Trophoblast cell (in vitro differentiated cells and primary cell): Measurements from ENCODE around the gene HMOX1.

Source experiments
- DNase-seq, 2 donors: peaks; one replicate each; pipeline ENCODE4 v3.0.0-alpha.2; 2016
- H2AFZ ChIP-seq: 2 replicates; pipeline ENCODE4 v1.6.1; 2013; ENCODE audit warnings: low read length, moderate library complexity, mild to moderate bottlenecking; ENCODE audit not compliant: insufficient read depth, poor library complexity
- H2AK5ac ChIP-seq: 2 replicates; pipeline ENCODE4 v1.6.1; 2013; ENCODE audit warnings: mild to moderate bottlenecking, low read length
- H2BK120ac ChIP-seq: 2 replicates; pipeline ENCODE4 v1.6.1; 2013; ENCODE audit warnings: low read length, mild to moderate bottlenecking, moderate library complexity; ENCODE audit not compliant: insufficient read depth, poor library complexity
- H2BK12ac ChIP-seq: 2 replicates; pipeline ENCODE4 v1.6.1; 2013; ENCODE audit warnings: mild to moderate bottlenecking, low read length, moderate library complexity
- H2BK5ac ChIP-seq: 2 replicates; pipeline ENCODE4 v1.6.1; 2013; ENCODE audit warnings: low read length, low read depth, moderate library complexity, mild to moderate bottlenecking; ENCODE audit not compliant: poor library complexity
- H3K14ac ChIP-seq: 2 replicates; pipeline ENCODE4 v1.6.1; 2013; ENCODE audit warnings: mild to moderate bottlenecking, low read length
- H3K18ac ChIP-seq: 2 replicates; pipeline ENCODE4 v1.6.1; 2013; ENCODE audit warnings: mild to moderate bottlenecking, low read length
- H3K23ac ChIP-seq: 2 replicates; pipeline ENCODE4 v1.6.1; 2013; ENCODE audit warnings: low read length
- H3K27ac ChIP-seq: 2 replicates; pipeline ENCODE4 v1.5.1; 2013; ENCODE audit warnings: low read depth, mild to moderate bottlenecking, inconsistent platforms, low read length, moderate library complexity
- H3K27me3 ChIP-seq: 2 replicates; pipeline ENCODE4 v1.6.1; 2013; ENCODE audit warnings: inconsistent platforms, mild to moderate bottlenecking, low read length, moderate library complexity; ENCODE audit not compliant: insufficient read depth
- H3K36me3 ChIP-seq, 2 experiments: 1 replicate in 1 of 2; 2 replicates in 1 of 2; pipeline ENCODE4 v1.6.1; 2013; ENCODE audit warnings: low read length in 2 of 2, mild to moderate bottlenecking in 2 of 2, moderate library complexity in 1 of 2; ENCODE audit not compliant: insufficient read depth in 2 of 2, control insufficient read depth in 1 of 2
- H3K4ac ChIP-seq: 2 replicates; pipeline ENCODE4 v1.6.1; 2013; ENCODE audit warnings: low read depth, mild to moderate bottlenecking, low read length, moderate library complexity
- H3K4me1 ChIP-seq, 2 experiments: 1 replicate in 1 of 2; 2 replicates in 1 of 2; pipeline ENCODE4 v1.6.1; 2013; ENCODE audit warnings: low read length in 2 of 2, mild to moderate bottlenecking in 2 of 2, moderate library complexity in 1 of 2; ENCODE audit not compliant: insufficient read depth in 2 of 2, control insufficient read depth in 1 of 2
- H3K4me2 ChIP-seq: 2 replicates; pipeline ENCODE4 v1.6.1; 2013; ENCODE audit warnings: inconsistent platforms, mild to moderate bottlenecking, low read length, moderate library complexity
- H3K4me3 ChIP-seq: 2 replicates; pipeline ENCODE4 v1.5.1; 2013; ENCODE audit warnings: mild to moderate bottlenecking, low read depth, low read length, inconsistent platforms
- H3K79me1 ChIP-seq: one replicate; pipeline ENCODE4 v1.6.1; 2013; ENCODE audit warnings: low read length
- H3K79me2 ChIP-seq: 2 replicates; pipeline ENCODE4 v1.6.1; 2013; ENCODE audit warnings: low read length, mild to moderate bottlenecking; ENCODE audit not compliant: control insufficient read depth, insufficient read depth, poor library complexity
- H3K9ac ChIP-seq: 2 replicates; pipeline ENCODE4 v1.6.1; 2013; ENCODE audit warnings: mild to moderate bottlenecking, low read length
- H3K9me3 ChIP-seq: 2 replicates; pipeline ENCODE4 v1.6.1; 2013; ENCODE audit warnings: low read depth, mild to moderate bottlenecking, control low read depth, inconsistent platforms, low read length; ENCODE audit not compliant: insufficient read depth
- H4K12ac ChIP-seq: 2 replicates; pipeline ENCODE4 v1.6.1; 2013; ENCODE audit warnings: low read depth, mild to moderate bottlenecking, low read length, moderate library complexity
- H4K8ac ChIP-seq: 2 replicates; pipeline ENCODE4 v1.6.1; 2013; ENCODE audit warnings: low read depth, mild to moderate bottlenecking, low read length, moderate library complexity
- H4K91ac ChIP-seq: one replicate; pipeline ENCODE4 v1.6.1; 2013; ENCODE audit warnings: low read depth, mild to moderate bottlenecking, low read length, moderate library complexity
- WGBS: extraction: QIAGEN DNeasy Blood & Tissue Kit; methylation state at CpG from one replicate; pipeline ENCODE4 v1.1.7; 2013; ENCODE audit warnings: missing lambda C conversion rate; ENCODE audit not compliant: insufficient read length, insufficient coverage; ENCODE audit errors: extremely low coverage; 5-methylcytosine and 5-hydroxymethylcytosine counted together

HMOX1 gene

GRCh38 chr22:35392357-35392756 lies 11.5 kb downstream of the HMOX1 start:
- Histone ChIP-seq H3K79me2 (no peaks in the 10 kb centered on the region), H3K9me3 (no peaks in the 10 kb centered on the region), H4K8ac (no peak overlapping the region), H3K27me3 (no peaks in the 10 kb centered on the region), H3K4me3 (no peak overlapping the region), H4K91ac (no peak overlapping the region), H3K4me1 (no peaks in the 10 kb centered on the region), H3K79me1 (no peaks in the 10 kb centered on the region), H2BK12ac (no peak overlapping the region), H2AK5ac (no peak overlapping the region), H2BK5ac (no peak overlapping the region), H4K12ac (no peak overlapping the region), H2BK120ac (no peak overlapping the region), H2AFZ (no peak overlapping the region), H3K4ac (no peak overlapping the region), H3K14ac (no peak overlapping the region), H3K4me2 (no peak overlapping the region), H3K36me3 (peaks cover 14 to 31% of the 10 kb centered on the region in 2 experiments), H3K18ac (no peak overlapping the region), H3K23ac (no peak overlapping the region), H3K9ac (no peak overlapping the region), H3K27ac (no peak overlapping the region)
- WGBS, result no CpG with 5 or more reads among the region's 2 CpGs
- no peak for DNase-seq

GRCh38 chr22:35393116-35394010 lies 12.5 kb downstream of the HMOX1 start:
- no peak overlapping the region for H2BK5ac ChIP-seq
- no peak overlapping the region for H4K12ac ChIP-seq
- H3K79me1 ChIP-seq, result no peaks in the 10 kb centered on the region
- H3K4me1 ChIP-seq, result no peaks in the 10 kb centered on the region
- H3K79me2 ChIP-seq, result no peaks in the 10 kb centered on the region
- H3K23ac ChIP-seq, result no peak overlapping the region
- no peak overlapping the region for H4K8ac ChIP-seq
- H3K27me3 ChIP-seq, result no peaks in the 10 kb centered on the region
- no peak overlapping the region for H3K9ac ChIP-seq
- H3K14ac ChIP-seq, result no peak overlapping the region
- no peak overlapping the region for H2AK5ac ChIP-seq
- no peak overlapping the region for H2AFZ ChIP-seq
- peaks cover 9 to 27% of the 10 kb centered on the region in 2 experiments for H3K36me3 ChIP-seq
- H3K4me3 ChIP-seq, result no peak overlapping the region
- H3K4ac ChIP-seq, result no peak overlapping the region
- H3K9me3 ChIP-seq, result no peaks in the 10 kb centered on the region
- no peak overlapping the region for H3K18ac ChIP-seq
- no peak overlapping the region for H3K27ac ChIP-seq
- no peak overlapping the region for H4K91ac ChIP-seq
- no peak overlapping the region for H2BK12ac ChIP-seq
- no peak overlapping the region for H3K4me2 ChIP-seq
- no peak for DNase-seq
- no CpG with 5 or more reads among the region's 16 CpGs for WGBS
- H2BK120ac ChIP-seq, result no peak overlapping the region

GRCh38 chr22:35394011-35394312 lies 13.1 kb downstream of the HMOX1 start:
- H2BK12ac ChIP-seq, result no peak overlapping the region
- no peak overlapping the region for H2BK120ac ChIP-seq
- H3K27me3 ChIP-seq, result no peaks in the 10 kb centered on the region
- H4K12ac ChIP-seq, result no peak overlapping the region
- H3K9me3 ChIP-seq, result no peaks in the 10 kb centered on the region
- H3K18ac ChIP-seq, result no peak overlapping the region
- no peak overlapping the region for H3K27ac ChIP-seq
- no peaks in the 10 kb centered on the region for H3K79me1 ChIP-seq
- H3K4me1 ChIP-seq, result no peaks in the 10 kb centered on the region
- no peak overlapping the region for H4K8ac ChIP-seq
- H3K9ac ChIP-seq, result no peak overlapping the region
- H3K4ac ChIP-seq, result no peak overlapping the region
- no peak overlapping the region for H3K4me3 ChIP-seq
- no peak for DNase-seq
- no peak overlapping the region for H2AFZ ChIP-seq
- no peak overlapping the region for H3K23ac ChIP-seq
- no CpG with 5 or more reads among the region's 4 CpGs for WGBS
- no peak overlapping the region for H3K14ac ChIP-seq
- H3K79me2 ChIP-seq, result no peaks in the 10 kb centered on the region
- H2BK5ac ChIP-seq, result no peak overlapping the region
- peaks cover 9 to 27% of the 10 kb centered on the region in 2 experiments for H3K36me3 ChIP-seq
- no peak overlapping the region for H2AK5ac ChIP-seq
- H3K4me2 ChIP-seq, result no peak overlapping the region
- no peak overlapping the region for H4K91ac ChIP-seq

GRCh38 chr22:35394810-35395563 lies 14.1 kb downstream of the HMOX1 start:
- Histone ChIP-seq H4K91ac (no peak overlapping the region), H2AFZ (no peak overlapping the region), H2BK120ac (no peak overlapping the region), H3K18ac (no peak overlapping the region), H3K79me2 (peaks cover 2% of the 10 kb centered on the region), H3K9ac (no peak overlapping the region), H4K8ac (no peak overlapping the region), H2AK5ac (no peak overlapping the region), H3K4me1 (peaks cover 0 to 5% of the 10 kb centered on the region in 2 experiments), H3K79me1 (peaks cover 4% of the 10 kb centered on the region), H3K9me3 (no peaks in the 10 kb centered on the region), H2BK5ac (no peak overlapping the region), H3K23ac (no peak overlapping the region), H3K4me3 (no peak overlapping the region), H4K12ac (no peak overlapping the region), H3K27me3 (no peaks in the 10 kb centered on the region), H3K4ac (no peak overlapping the region), H2BK12ac (no peak overlapping the region), H3K36me3 (peaks cover 9 to 21% of the 10 kb centered on the region in 2 experiments), H3K4me2 (no peak overlapping the region), H3K27ac (no peak overlapping the region), H3K14ac (no peak overlapping the region)
- WGBS, result no CpG with 5 or more reads among the region's 5 CpGs
- peak in 1 of 2 donors; percentile 52 for DNase-seq
